Astrocyte of the cerebellum (primary cell): ENCODE data around the gene SAE1.

Experiments
- DNase-seq: peaks from one replicate; pipeline ENCODE4 v3.0.0-alpha.2; 2011; ENCODE audit warnings: low read depth
- H3K4me3 ChIP-seq: 2 replicates; pipeline ENCODE4 v1.5.1; 2011; ENCODE audit warnings: mild to moderate bottlenecking, low read depth, low read length, moderate library complexity
- in situ Hi-C: cut with HindIII; loops from 2 replicates; pipeline ENCODE4 v1.10.0; 2017; ENCODE audit warnings: low sequenced_read_pairs
- TF ChIP-seq, protein P1 (sequence below): IDR thresholded peaks from 2 replicates; pipeline ENCODE4 v1.5.1; 2012; ENCODE audit warnings: low read length, low read depth, moderate library complexity, mild to moderate bottlenecking; ENCODE audit errors: missing control alignments

SAE1 gene

DNA sequence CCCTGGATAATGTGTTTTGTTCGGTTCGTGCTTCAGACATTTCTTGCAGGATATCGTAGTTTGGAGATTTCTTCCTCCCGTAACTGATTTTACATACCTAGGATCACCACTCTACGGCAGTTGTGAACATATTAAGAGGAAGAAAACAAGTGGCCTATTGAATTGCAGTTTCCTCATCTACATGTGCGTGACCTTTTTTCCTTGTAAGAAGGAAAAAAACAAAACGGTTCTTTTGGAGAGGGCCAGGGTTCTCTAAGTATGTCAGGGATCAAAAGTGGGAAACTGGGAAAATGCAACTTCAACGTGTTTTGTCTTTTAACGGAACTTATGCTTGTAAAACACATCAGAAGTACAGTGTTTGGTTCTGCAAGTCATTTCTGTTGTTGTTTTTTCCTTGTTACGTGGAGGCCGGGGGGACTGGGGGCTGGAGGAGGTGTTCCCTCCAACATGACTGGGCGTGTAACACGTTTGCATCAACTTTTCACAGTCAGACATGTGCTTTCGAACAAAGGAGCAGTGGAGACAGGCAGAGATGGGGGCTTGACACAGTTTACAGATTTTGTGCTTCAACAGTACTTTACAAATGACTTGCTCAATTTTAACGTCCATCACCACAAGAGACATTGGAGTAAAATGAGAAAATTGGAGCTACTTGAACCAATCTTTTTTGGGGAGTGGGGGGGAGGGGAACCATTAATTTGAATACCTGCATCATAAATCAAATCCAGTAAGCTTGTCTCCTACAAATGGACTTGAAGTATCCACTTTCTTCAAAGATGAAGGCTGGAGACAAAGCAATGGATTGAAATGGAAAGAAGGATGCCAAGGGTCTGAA lies 20.9 kb upstream of the SAE1 start:
- TF ChIP-seq, protein P1, sequence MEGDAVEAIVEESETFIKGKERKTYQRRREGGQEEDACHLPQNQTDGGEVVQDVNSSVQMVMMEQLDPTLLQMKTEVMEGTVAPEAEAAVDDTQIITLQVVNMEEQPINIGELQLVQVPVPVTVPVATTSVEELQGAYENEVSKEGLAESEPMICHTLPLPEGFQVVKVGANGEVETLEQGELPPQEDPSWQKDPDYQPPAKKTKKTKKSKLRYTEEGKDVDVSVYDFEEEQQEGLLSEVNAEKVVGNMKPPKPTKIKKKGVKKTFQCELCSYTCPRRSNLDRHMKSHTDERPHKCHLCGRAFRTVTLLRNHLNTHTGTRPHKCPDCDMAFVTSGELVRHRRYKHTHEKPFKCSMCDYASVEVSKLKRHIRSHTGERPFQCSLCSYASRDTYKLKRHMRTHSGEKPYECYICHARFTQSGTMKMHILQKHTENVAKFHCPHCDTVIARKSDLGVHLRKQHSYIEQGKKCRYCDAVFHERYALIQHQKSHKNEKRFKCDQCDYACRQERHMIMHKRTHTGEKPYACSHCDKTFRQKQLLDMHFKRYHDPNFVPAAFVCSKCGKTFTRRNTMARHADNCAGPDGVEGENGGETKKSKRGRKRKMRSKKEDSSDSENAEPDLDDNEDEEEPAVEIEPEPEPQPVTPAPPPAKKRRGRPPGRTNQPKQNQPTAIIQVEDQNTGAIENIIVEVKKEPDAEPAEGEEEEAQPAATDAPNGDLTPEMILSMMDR: no peak
- DNase-seq: no peak
- in situ Hi-C loops: no loop called here

DNA sequence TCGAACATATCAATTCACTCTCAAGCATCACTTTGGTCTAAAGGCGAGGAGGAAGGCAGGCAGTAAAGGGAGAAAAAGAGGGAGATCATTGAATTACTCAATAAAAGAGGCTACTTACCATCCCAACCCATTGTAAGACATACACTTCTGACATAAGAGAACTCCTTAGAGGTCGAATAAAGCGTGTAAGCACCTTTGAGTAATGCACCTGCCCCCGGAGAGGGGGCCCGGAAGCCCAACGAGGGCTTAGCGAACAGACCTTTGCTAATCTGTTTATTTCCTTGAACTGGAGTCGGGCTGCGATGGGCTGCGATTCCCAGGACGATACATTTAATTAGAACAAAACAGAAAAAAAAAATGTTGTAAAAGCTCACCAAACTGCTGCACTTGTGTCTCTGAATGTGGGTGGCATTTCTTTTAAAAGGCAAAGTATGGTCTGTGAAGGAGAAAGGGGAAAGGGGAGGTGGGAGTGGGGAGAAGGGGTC lies 20.1 kb upstream of the SAE1 start:
- in situ Hi-C loops: no loop called here
- DNase-seq: no peak
- peak overlapping the region; percentile 96 for H3K4me3 ChIP-seq
- TF ChIP-seq, protein P1: no peak

More for the DNA sequence above, 20.9 kb upstream of the SAE1 start:
- H3K4me3 ChIP-seq: peak overlapping the region; percentile 96

- peak overlapping the region; percentile 96 for H3K4me3 ChIP-seq
- in situ Hi-C loops: no loop called here
- TF ChIP-seq, protein P1: no peak
- no peak for DNase-seq
Observed at GRCh38 chr19:47111006-47111621, 19.5 kb upstream of the SAE1 start.

- in situ Hi-C loops: no loop called here
- TF ChIP-seq, protein P1: no peak
- no peak for DNase-seq
- peak overlapping the region; percentile 96 for H3K4me3 ChIP-seq
Observed at GRCh38 chr19:47111682-47112165, 18.9 kb upstream of the SAE1 start.

DNA sequence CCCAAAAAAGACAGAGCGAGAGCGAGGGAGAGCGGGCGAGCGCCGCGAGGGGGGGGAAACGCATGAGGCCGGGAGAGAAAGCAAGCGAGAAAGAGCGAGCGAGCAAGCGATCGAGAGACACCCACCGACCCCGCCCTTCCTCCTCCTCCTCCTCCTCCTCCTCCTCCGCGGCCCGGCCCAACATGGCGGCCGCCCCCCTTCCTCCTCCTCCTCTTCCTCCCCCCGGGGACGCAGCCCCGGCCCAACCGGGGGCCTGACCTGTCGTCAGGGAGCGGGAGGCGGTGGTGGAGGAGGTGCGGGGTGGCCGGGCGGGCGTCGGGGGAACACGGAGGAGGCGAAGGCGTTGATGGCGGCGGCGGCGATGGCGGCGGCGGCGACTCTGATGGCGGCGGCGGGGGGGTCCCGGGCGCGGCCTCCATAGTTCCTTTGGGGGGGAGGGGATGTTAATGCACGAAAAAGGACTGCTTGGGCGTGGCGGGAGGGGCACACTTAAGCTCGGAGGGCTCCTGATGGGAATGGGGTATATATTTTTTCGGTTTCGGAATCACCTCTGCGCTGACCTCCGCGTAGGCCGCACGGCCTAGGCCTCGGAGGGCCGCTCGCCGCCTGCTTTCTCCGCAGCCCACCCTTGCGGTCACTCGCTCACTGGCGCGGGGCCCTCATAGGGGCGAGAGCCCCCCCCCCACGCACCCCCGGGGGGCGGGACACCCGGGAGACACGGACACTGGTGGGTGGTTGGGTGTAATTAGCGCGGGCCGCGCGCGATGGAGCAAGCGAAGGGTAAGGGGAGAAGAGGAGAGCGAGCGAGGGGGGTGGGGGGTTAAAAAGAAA lies 18.3 kb upstream of the SAE1 start:
- no peak for DNase-seq
- TF ChIP-seq, protein P1: no peak
- in situ Hi-C loops: no loop called here
- H3K4me3 ChIP-seq: peak overlapping the region; percentile 96
